Cortex of kidney (tissue), 1 donor: ENCODE measurements around the gene DPP6.

Experiments used
- DNase-seq: peaks from one replicate; lab custom pipeline; 2025; lab: John Stamatoyannopoulos, UW

Gene DPP6

GRCh38 chr7:154412105-154412504 is 359.9 kb downstream of the DPP6 start:
- DNase-seq, result no peak

- DNase-seq, result no peak
Observed at GRCh38 chr7:154415709-154416399, 363.7 kb downstream of the DPP6 start.

GRCh38 chr7:154416714-154417113 is 364.5 kb downstream of the DPP6 start:
- no peak for DNase-seq

GRCh38 chr7:154419344-154419743 is 367.1 kb downstream of the DPP6 start:
- no peak for DNase-seq

- no peak for DNase-seq
Observed at GRCh38 chr7:154423231-154423630, 371.0 kb downstream of the DPP6 start.

- no peak for DNase-seq
Observed at GRCh38 chr7:154424350-154424749, 372.2 kb downstream of the DPP6 start.

GRCh38 chr7:154425271-154425670 is 373.1 kb downstream of the DPP6 start:
- DNase-seq, result no peak

GRCh38 chr7:154426778-154427177 is 374.6 kb downstream of the DPP6 start:
- no peak for DNase-seq

- DNase-seq, result no peak
Observed at GRCh38 chr7:154427533-154427932, 375.3 kb downstream of the DPP6 start.

- DNase-seq, result no peak
Observed at GRCh38 chr7:154429666-154430404, 377.6 kb downstream of the DPP6 start.

- DNase-seq, result no peak
Observed at GRCh38 chr7:154430640-154431039, 378.4 kb downstream of the DPP6 start.

GRCh38 chr7:154431045-154431444 is 378.8 kb downstream of the DPP6 start:
- DNase-seq, result no peak

GRCh38 chr7:154433632-154434598 is 381.7 kb downstream of the DPP6 start:
- no peak for DNase-seq

- DNase-seq, result no peak
Observed at GRCh38 chr7:154436560-154436959, 384.4 kb downstream of the DPP6 start.

- DNase-seq, result no peak
Observed at GRCh38 chr7:154437234-154437633, 385.0 kb downstream of the DPP6 start.

GRCh38 chr7:154438571-154439367 is 386.6 kb downstream of the DPP6 start:
- no peak for DNase-seq

- DNase-seq, result no peak
Observed at GRCh38 chr7:154440058-154440457, 387.9 kb downstream of the DPP6 start.

GRCh38 chr7:154440651-154441050 is 388.5 kb downstream of the DPP6 start:
- DNase-seq, result no peak

- no peak for DNase-seq
Observed at GRCh38 chr7:154441811-154442210, 389.6 kb downstream of the DPP6 start.

GRCh38 chr7:154442939-154443338 is 390.7 kb downstream of the DPP6 start:
- no peak for DNase-seq

GRCh38 chr7:154450451-154450850 is 398.3 kb downstream of the DPP6 start:
- DNase-seq, result no peak
